ENCODE data around the gene RPL19.
"Not testable (repeated sequence)": the region's sequence is repeated elsewhere in the genome, so short reads cannot be mapped to it uniquely, and the experiment has no call there.

The RPL19 gene

GRCh38 chr17:39200070-39200879 is at the start of gene RPL19:
Gene RPL19 (plus strand): TSS chr17:39200283. CDS start chr17:39200345, 62 bp downstream.
- DNase-seq, result peak; percentile 78

GRCh38 chr17:39150795-39151149 is 49.3 kb upstream of the RPL19 start:
- no peak for DNase-seq

- no peak for DNase-seq
Observed at GRCh38 chr17:39151150-39151942, 48.7 kb upstream of the RPL19 start, which contains the start of gene PLXDC1. Gene PLXDC1 (minus strand): TSS chr17:39151637. CDS start chr17:39151437, 200 bp downstream.

- peak; percentile 34 for DNase-seq
Observed at GRCh38 chr17:39151943-39152818, 47.9 kb upstream of the RPL19 start.

- DNase-seq, result peak; percentile 93
Observed at GRCh38 chr17:39153599-39154051, 46.5 kb upstream of the RPL19 start.

GRCh38 chr17:39155654-39156053 is 44.4 kb upstream of the RPL19 start:
- DNase-seq, result no peak

GRCh38 chr17:39156491-39156890 is 43.6 kb upstream of the RPL19 start:
- DNase-seq, result no peak

- DNase-seq, result no peak
Observed at GRCh38 chr17:39158623-39159022, 41.5 kb upstream of the RPL19 start.

GRCh38 chr17:39161962-39162361 is 38.1 kb upstream of the RPL19 start:
- DNase-seq, result no peak

GRCh38 chr17:39164675-39165143 is 35.4 kb upstream of the RPL19 start:
- peak; percentile 67 for DNase-seq

GRCh38 chr17:39165178-39165840 is 34.8 kb upstream of the RPL19 start:
- no peak for DNase-seq

GRCh38 chr17:39165841-39166349 is 34.2 kb upstream of the RPL19 start, which contains the start of gene ARL5C:
Gene ARL5C (minus strand): TSS chr17:39166161. CDS start chr17:39165760, 401 bp downstream.
- no peak for DNase-seq

GRCh38 chr17:39166437-39167335 is 33.4 kb upstream of the RPL19 start:
- DNase-seq, result no peak

GRCh38 chr17:39167476-39167875 is 32.6 kb upstream of the RPL19 start:
- DNase-seq, result no peak

GRCh38 chr17:39168503-39168902 is 31.6 kb upstream of the RPL19 start:
- not testable (repeated sequence) for DNase-seq

GRCh38 chr17:39169101-39169500 is 31.0 kb upstream of the RPL19 start:
- DNase-seq, result no peak

- no peak for DNase-seq
Observed at GRCh38 chr17:39169518-39169917, 30.6 kb upstream of the RPL19 start.

- DNase-seq, result no peak
Observed at GRCh38 chr17:39170109-39170508, 30.0 kb upstream of the RPL19 start.

GRCh38 chr17:39170558-39170957 is 29.5 kb upstream of the RPL19 start:
- DNase-seq, result no peak

GRCh38 chr17:39171933-39172332 is 28.1 kb upstream of the RPL19 start:
- DNase-seq, result no peak

- DNase-seq, result no peak
Observed at GRCh38 chr17:39173080-39173479, 27.0 kb upstream of the RPL19 start.
